ES-I3 (cell line): ENCODE measurements around the gene RER1.

Experiments used
- H3K36me3 ChIP-seq: 2 replicates; pipeline ENCODE4 v1.6.1; 2013; ENCODE audit warnings: mild to moderate bottlenecking, low read length, control low read depth, moderate library complexity; ENCODE audit not compliant: insufficient read depth
- H3K4me1 ChIP-seq: 2 replicates; pipeline ENCODE4 v1.6.1; 2013; ENCODE audit warnings: mild to moderate bottlenecking, control low read depth, low read length; ENCODE audit not compliant: insufficient read depth
- H3K9ac ChIP-seq: 2 replicates; pipeline ENCODE4 v1.6.1; 2013; ENCODE audit warnings: low read depth, mild to moderate bottlenecking, low read length, moderate library complexity
- H3K9me3 ChIP-seq: 2 replicates; pipeline ENCODE4 v1.6.1; 2013; ENCODE audit warnings: mild to moderate bottlenecking, low read length, moderate library complexity; ENCODE audit not compliant: control insufficient read depth, insufficient read depth

The RER1 gene

GRCh38 chr1:2425892-2426291 lies 34.3 kb downstream of the RER1 start:
- H3K4me1 ChIP-seq: no peaks in the 10 kb centered on the region
- no peaks in the 10 kb centered on the region for H3K36me3 ChIP-seq

DNA sequence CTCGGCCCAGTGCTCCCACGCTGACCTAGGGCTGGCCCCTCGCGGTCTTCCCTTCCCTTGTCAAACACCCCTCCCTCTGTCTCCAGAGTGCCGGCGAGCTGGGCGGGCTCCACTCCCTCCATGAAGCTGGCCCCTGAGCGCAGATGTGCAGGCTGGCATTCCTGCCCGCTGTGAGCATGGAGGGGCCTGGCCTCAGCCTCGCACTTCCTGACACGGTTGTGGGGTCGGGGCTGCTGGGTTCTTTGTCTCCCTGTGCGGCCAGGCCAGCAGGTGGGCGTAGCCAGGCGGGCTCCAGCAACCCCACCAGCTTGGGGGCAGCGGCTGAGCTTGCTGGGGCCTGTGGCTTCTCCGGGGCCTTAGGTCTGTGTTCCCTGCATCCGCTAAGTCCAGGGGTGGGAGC lies 34.9 kb downstream of the RER1 start:
- Histone ChIP-seq H3K4me1 (no peaks in the 10 kb centered on the region), H3K36me3 (no peaks in the 10 kb centered on the region), H3K9ac (no peak overlapping the region), H3K9me3 (no peaks in the 10 kb centered on the region)

More at GRCh38 chr1:2425892-2426291, 34.3 kb downstream of the RER1 start:
- no peak overlapping the region for H3K9ac ChIP-seq
- no peaks in the 10 kb centered on the region for H3K9me3 ChIP-seq

DNA sequence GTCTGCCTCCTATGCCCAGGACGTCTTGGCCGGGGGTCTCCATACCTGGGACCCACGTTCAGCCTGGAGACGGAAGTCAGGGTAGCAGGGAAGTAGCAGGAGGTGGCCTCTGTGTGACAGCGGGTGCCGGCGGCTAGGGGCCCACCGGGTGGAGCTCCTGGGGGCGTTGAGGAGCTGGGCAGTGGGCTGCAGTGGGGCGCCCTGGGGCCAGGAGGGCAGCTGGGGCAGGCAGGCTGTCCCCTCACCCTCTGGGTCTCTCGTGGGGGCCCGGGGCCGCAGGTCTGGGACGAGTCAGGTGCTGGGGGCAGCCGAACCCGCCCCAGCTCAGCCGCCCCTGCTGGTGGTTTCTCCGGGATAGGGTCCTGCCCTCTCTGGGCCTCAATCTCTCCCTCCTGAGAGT lies 35.4 kb downstream of the RER1 start:
- Histone ChIP-seq H3K4me1 (no peaks in the 10 kb centered on the region), H3K36me3 (no peaks in the 10 kb centered on the region), H3K9ac (no peak overlapping the region), H3K9me3 (no peaks in the 10 kb centered on the region)

DNA sequence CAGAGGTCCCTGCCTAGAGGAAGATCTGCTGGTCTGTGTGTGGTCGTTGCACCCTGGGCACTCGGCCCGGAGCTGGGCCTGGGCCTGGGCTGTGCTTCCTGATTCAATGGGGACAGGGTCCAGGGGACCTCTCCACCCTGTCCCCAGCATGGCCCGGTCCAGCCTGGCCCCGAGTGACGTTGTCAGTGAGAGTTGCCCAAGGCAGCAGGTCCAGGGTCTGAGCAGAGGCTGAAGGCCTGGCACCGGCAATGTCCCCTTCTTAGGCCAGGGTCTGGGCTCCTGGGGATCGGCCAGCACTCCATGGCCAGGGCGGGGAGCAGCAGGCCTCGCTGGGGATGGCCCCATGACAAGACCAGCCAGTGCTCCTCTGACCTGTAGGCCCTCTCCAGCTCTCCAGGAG lies 36.3 kb downstream of the RER1 start:
- no peaks in the 10 kb centered on the region for H3K36me3 ChIP-seq
- no peaks in the 10 kb centered on the region for H3K4me1 ChIP-seq
- no peaks in the 10 kb centered on the region for H3K9me3 ChIP-seq
- H3K9ac ChIP-seq: no peak overlapping the region

GRCh38 chr1:2428490-2428889 lies 36.8 kb downstream of the RER1 start:
- Histone ChIP-seq H3K9ac (no peak overlapping the region), H3K4me1 (no peaks in the 10 kb centered on the region), H3K36me3 (no peaks in the 10 kb centered on the region), H3K9me3 (no peaks in the 10 kb centered on the region)

DNA sequence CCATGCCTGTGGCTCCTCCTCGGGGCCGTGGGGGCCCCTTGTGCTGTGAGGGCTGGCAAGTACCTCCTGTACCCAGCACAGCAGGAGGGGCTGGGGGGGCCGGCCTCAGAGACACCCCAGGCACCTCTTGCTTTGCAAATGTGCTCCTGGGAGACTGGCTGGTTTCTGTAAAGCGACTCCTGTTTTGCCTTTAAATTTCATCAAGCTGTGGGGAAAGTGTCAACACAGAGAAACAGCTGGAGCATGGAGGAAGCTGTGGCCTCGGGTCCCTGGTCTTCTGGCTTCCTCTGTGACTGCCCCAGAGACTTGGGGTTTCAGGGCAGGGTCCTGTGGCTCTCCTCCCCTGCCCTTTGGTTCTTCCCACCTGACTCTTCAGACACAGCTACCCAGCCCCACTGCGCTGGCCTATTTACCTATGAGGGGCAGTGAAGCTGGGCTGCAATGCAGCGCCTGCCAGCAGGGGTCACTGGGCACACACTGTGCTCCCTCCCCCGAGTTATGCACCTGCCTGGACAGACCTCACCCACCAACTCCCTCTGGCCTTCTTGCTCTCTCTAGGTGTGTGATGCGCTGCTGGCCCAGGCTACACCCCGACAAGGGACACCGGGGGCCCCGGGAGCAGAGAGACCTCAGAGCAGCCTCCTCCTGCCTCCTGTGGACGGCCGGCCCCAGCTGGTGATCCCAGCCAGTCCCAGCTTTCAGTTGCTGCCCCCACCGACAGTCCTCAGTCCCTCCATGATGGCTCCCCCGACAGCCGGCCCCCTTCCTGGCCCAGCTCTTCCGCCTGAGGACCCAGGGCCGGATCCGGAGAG lies 38.3 kb downstream of the RER1 start:
- Histone ChIP-seq H3K9me3 (no peaks in the 10 kb centered on the region), H3K36me3 (no peaks in the 10 kb centered on the region), H3K4me1 (no peaks in the 10 kb centered on the region), H3K9ac (no peak overlapping the region)

- Histone ChIP-seq H3K36me3 (no peaks in the 10 kb centered on the region), H3K4me1 (no peaks in the 10 kb centered on the region), H3K9me3 (no peaks in the 10 kb centered on the region), H3K9ac (no peak overlapping the region)
Observed at GRCh38 chr1:2430592-2430973, 38.9 kb downstream of the RER1 start.

DNA sequence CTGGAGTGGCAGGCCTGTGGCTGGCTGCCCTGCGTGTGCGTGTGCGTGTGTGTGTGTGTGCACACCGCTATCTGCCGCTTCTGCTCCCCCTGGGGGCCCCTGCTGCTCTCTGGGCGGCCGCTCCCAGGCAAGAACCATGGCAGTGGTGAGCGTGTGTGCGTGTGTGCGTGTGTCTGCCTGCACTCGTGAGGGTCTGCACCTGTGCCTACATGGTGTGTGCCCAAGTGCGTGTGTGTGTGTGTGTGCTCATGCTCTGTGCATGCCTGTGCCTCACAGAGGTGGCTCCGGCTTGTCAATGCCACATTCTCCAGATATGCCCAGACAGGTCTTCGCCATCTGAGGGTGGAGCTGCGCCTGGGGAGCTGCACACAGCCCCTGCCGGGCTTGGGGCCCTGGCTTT lies 39.5 kb downstream of the RER1 start:
- Histone ChIP-seq H3K9ac (no peak overlapping the region), H3K36me3 (no peaks in the 10 kb centered on the region), H3K9me3 (no peaks in the 10 kb centered on the region), H3K4me1 (no peaks in the 10 kb centered on the region)

DNA sequence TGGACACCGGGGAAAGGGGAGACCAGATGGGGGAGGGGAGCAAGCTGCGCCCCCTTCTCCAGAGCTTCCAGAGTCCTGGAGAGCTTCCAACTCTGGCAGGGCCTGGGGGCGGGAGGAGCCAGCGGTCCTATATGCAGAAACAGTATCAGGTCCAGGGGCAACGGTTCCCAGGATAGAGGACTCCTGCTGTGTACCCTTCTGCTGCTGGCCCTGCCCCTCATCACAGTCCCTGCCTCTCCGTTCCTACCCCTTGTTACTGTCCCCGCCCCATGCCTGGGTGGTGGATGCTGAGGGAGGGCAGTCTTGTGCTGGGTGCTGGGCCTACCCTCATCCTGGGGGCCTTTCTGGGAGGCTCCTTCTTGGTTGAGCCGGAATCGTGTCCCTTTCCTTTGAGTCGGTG lies 39.9 kb downstream of the RER1 start:
- Histone ChIP-seq H3K9me3 (no peaks in the 10 kb centered on the region), H3K4me1 (no peaks in the 10 kb centered on the region), H3K36me3 (no peaks in the 10 kb centered on the region), H3K9ac (no peak overlapping the region)

DNA sequence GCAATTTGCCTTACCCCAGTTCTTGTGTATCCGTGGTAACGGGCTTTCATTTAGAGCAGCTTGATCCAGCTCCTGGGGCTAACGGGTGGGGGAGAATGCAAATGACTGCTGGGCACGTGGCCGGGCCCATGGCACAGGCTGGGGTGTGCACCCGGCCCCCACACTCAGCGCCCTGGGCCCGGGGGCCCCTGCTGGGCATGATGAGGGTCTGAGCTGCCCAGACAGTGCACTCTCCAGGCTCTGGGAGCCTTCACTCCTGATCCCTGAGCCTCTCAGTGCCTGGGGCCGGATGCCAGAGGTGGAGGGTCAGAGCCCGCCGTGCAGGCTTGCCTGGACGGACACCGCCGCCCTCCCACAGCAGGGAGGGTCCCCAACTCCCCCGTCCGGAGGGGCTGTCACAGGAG lies 40.8 kb downstream of the RER1 start:
- H3K4me1 ChIP-seq: no peaks in the 10 kb centered on the region
- no peaks in the 10 kb centered on the region for H3K9me3 ChIP-seq
- H3K9ac ChIP-seq: no peak overlapping the region
- H3K36me3 ChIP-seq: no peaks in the 10 kb centered on the region

DNA sequence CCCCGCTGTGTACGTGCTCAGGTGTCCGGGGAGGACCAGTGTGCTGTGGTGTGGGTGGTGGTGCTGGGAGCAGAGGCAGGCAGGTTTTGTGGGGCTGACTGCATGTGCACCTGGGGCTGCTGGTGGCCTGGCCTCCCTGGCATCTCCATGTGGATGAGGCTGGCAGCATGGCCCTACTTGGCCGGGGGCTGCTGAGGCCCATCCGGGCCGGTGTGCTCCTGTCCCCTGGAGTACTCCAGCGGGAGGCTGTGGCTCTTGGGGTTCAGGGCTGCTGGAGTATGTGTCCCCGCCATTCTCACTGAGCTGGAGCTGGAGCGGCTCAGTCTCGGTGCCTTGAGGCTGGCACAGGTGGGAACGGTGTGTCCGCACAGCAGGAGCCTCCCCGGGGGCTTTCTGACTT lies 41.6 kb downstream of the RER1 start:
- Histone ChIP-seq H3K9ac (no peak overlapping the region), H3K9me3 (no peaks in the 10 kb centered on the region), H3K36me3 (no peaks in the 10 kb centered on the region), H3K4me1 (no peaks in the 10 kb centered on the region)

DNA sequence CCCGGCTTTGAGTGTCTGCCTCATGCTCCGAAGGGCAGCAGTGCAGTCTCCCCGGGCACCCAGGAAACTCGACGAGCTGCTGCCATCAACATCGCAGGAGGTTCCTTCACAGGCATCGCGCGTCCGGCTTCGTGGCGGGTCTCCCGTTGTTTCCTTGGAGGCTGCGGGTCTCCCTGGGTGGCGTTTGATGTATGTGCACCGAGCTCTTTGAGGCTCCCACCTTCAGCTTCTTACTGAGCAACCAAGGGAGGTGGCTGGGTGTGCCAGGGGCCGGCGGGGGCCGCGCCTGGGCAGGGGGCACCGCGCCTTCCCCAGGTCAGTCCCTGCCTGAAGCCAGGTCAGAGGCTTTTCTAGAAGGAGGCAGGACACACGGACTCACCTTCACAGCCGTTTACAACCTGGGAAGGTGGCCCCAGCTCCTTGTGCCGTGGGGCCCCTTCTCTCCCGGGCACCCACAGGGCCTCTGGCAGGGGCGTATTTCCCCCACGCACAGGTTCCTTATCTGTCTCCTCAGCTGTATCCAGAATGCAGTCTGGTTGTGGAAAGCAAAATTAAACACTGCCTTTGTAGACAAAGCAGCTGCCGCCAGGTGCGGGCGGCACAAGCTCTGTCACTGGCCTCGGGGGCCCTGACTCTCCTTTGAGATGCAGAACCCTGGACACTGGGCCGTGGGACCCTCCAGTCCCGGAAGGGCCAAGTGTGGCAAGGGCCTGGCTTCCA lies 42.5 kb downstream of the RER1 start:
- Histone ChIP-seq H3K9me3 (no peaks in the 10 kb centered on the region), H3K36me3 (no peaks in the 10 kb centered on the region), H3K4me1 (no peaks in the 10 kb centered on the region), H3K9ac (no peak overlapping the region)

- Histone ChIP-seq H3K9ac (no peak overlapping the region), H3K9me3 (no peaks in the 10 kb centered on the region), H3K4me1 (no peaks in the 10 kb centered on the region), H3K36me3 (no peaks in the 10 kb centered on the region)
Observed at GRCh38 chr1:2435091-2435490, 43.5 kb downstream of the RER1 start.

- Histone ChIP-seq H3K4me1 (no peaks in the 10 kb centered on the region), H3K36me3 (no peaks in the 10 kb centered on the region), H3K9ac (no peak overlapping the region), H3K9me3 (no peaks in the 10 kb centered on the region)
Observed at GRCh38 chr1:2435746-2436355, 44.2 kb downstream of the RER1 start.

DNA sequence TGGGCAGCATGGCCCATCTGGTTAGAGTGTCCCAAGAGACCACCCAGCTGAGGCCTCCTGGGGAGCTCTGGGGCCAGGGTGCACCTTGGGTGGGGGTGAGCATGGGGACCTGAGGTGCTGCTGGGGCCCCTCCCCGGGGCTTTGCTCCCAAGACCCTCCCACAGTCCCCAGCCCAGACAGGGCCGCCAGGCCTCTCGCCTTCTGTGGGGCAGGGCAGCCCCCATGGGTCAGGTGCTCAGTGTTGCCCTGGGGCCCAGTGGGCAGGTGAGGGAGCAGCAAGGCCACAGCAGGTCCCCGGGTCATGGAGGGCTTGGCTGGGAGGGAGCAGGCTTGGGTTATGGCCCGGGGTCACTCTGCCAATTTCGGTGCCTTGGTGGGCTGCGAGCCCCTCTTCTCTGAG lies 45.2 kb downstream of the RER1 start:
- Histone ChIP-seq H3K9me3 (no peaks in the 10 kb centered on the region), H3K4me1 (no peaks in the 10 kb centered on the region)

More for the DNA sequence above, 45.2 kb downstream of the RER1 start:
- H3K9ac ChIP-seq: no peak overlapping the region
- no peaks in the 10 kb centered on the region for H3K36me3 ChIP-seq
